Lung (tissue), 12 donors: Measurements from ENCODE around the gene TLCD2. TPM values are rescaled to one million over a fixed set of nuclear protein-coding genes. Genes with fewer than 3 reads are reported as not detected.
"Not testable (repeated sequence)": the region's sequence is repeated elsewhere in the genome, so short reads cannot be mapped to it uniquely, and the experiment has no call there.

Source experiments
- ATAC-seq: fragments of 200-7000 bp; cut with Tn5 transposase; one replicate; pipeline ENCODE4 v1.9.1; 2020; ENCODE audit warnings: moderate number of reproducible peaks; ENCODE audit not compliant: insufficient read depth, low FRiP score
- DNase-seq, 3 donors: peaks; one replicate each; pipeline ENCODE4 v3.0.0-alpha.2; 2013 to 2017
- H3K27ac ChIP-seq, 2 donors: one replicate each; pipeline ENCODE4 v1.5.1; 2013; ENCODE audit warnings: mild to moderate bottlenecking in 2 of 2, moderate library complexity in 2 of 2, control low read depth in 1 of 2, inconsistent platforms in 1 of 2, low read depth in 1 of 2, low read length in 1 of 2
- H3K27me3 ChIP-seq, 3 donors: one replicate each; pipeline ENCODE4 v1.5.1; 2013; ENCODE audit warnings: low read length in 2 of 3; ENCODE audit not compliant: control insufficient read depth in 3 of 3, insufficient read depth in 3 of 3
- H3K36me3 ChIP-seq, 4 donors: one replicate each; pipeline ENCODE4 v1.5.1; 2013; ENCODE audit warnings: low read length in 4 of 4, mild to moderate bottlenecking in 1 of 4, moderate library complexity in 1 of 4; ENCODE audit not compliant: control insufficient read depth in 4 of 4, insufficient read depth in 4 of 4
- H3K4me1 ChIP-seq, 5 donors: one replicate each; pipeline ENCODE4 v1.5.1; 2013; ENCODE audit warnings: low read length in 5 of 5, mild to moderate bottlenecking in 2 of 5, moderate library complexity in 1 of 5; ENCODE audit not compliant: control insufficient read depth in 5 of 5, insufficient read depth in 5 of 5
- H3K4me3 ChIP-seq: one replicate; pipeline ENCODE4 v1.5.1; 2013; ENCODE audit warnings: mild to moderate bottlenecking, control low read depth, moderate library complexity
- H3K9ac ChIP-seq, 2 donors: one replicate each; pipeline ENCODE4 v1.5.1; 2013; ENCODE audit warnings: low read length in 2 of 2, control low read depth in 1 of 2; ENCODE audit not compliant: insufficient read depth in 1 of 2
- H3K9me3 ChIP-seq, 4 donors: one replicate each; pipeline ENCODE4 v1.5.1; 2013; ENCODE audit warnings: low read length in 3 of 4, mild to moderate bottlenecking in 1 of 4, moderate library complexity in 1 of 4; ENCODE audit not compliant: control insufficient read depth in 4 of 4, insufficient read depth in 3 of 4
- WGBS, 2 donors: extraction: QIAGEN DNeasy Blood & Tissue Kit; methylation state at CpG; one replicate each; pipeline ENCODE4 v1.1.7; 2013; 5-methylcytosine and 5-hydroxymethylcytosine counted together
- polyA plus RNA-seq, 2 donors: library from polyadenylated mRNA; stranded (reverse); fragments of 200-250 nt; gene quantifications; one replicate each; pipeline ENCODE4 v1.2.1, GENCODE V29; 2013
- total RNA-seq, 2 donors: library from RNA; depleted of rRNA in 1 of 2; stranded (reverse); fragments of >200 nt in 1 of 2; gene quantifications; one replicate each; pipeline ENCODE4 v1.2.1, GENCODE V29; 2014 to 2021
- TF ChIP-seq, protein P1 (sequence below): IDR thresholded peaks from 2 replicates; pipeline ENCODE4 v1.5.1; 2012; ENCODE audit warnings: mild to moderate bottlenecking; ENCODE audit errors: control extremely low read depth, extremely low read depth
- donor health status: control.
- donor health status: control.
- donor health status: Bipolar disorder and iron deficiency.
- donor health status: healthy.
- donor health status: DM: yes; HTN: yes; CAD: no.

TLCD2 gene
- total and polyA plus RNA-seq, 4 donors, result 4.4 to 16.1 (median 9.8) TPM

DNA sequence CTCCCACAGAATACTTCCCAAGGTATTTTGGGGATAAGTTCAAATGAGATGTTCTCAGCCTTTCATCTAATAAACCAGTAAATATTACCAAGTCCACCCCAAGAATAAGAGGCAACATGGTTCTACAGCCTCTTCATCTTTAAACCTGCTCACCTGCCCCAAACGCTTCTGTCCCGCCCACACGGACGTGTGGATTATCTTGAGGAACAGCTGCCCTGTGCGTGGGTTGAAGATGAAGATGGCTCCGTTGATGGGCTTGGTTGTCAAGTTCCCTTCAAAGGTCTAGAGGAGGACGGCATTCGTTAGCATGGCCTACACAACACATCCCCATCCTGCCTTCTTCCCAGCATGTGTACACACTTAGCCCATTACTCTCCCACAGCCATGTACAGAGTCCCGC lies 52.1 kb downstream of the TLCD2 start:
- DNase-seq, result no peak
- no peaks in the 10 kb centered on the region for H3K9me3 ChIP-seq
- H3K27ac ChIP-seq, result no peak overlapping the region
- H3K4me3 ChIP-seq, result no peak overlapping the region
- peaks cover 70 to 77% (median 73%) of the 10 kb centered on the region in 4 donors for H3K36me3 ChIP-seq
- no peaks in the 10 kb centered on the region for H3K4me1 ChIP-seq
- H3K27me3 ChIP-seq, result no peaks in the 10 kb centered on the region
- H3K9ac ChIP-seq, result no peak overlapping the region
- TF ChIP-seq, protein P1, sequence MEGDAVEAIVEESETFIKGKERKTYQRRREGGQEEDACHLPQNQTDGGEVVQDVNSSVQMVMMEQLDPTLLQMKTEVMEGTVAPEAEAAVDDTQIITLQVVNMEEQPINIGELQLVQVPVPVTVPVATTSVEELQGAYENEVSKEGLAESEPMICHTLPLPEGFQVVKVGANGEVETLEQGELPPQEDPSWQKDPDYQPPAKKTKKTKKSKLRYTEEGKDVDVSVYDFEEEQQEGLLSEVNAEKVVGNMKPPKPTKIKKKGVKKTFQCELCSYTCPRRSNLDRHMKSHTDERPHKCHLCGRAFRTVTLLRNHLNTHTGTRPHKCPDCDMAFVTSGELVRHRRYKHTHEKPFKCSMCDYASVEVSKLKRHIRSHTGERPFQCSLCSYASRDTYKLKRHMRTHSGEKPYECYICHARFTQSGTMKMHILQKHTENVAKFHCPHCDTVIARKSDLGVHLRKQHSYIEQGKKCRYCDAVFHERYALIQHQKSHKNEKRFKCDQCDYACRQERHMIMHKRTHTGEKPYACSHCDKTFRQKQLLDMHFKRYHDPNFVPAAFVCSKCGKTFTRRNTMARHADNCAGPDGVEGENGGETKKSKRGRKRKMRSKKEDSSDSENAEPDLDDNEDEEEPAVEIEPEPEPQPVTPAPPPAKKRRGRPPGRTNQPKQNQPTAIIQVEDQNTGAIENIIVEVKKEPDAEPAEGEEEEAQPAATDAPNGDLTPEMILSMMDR, result no peak
- WGBS, 2 donors, result 93 to 98% methylated on average over 9 of the region's 9 CpGs
- ATAC-seq, result no peak

DNA sequence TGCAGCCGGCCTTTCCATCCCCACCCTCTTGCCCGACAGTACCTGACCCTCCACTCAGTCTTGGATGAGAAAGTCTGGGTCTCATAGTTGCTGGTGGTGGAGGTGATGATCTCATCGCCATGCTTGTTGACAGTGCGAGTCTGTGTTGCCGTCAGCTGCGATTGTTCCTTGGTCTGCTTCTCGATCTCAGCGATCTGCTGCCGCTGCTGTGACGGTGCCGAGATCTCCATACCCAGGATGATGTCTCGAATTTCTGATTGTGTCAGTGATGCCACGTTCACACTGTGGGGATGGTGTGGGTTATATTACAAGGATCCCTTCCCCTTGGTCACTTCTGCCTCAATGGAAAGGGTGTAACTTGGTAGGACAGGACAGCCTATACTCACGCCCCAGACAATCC lies 56.4 kb downstream of the TLCD2 start:
- Histone ChIP-seq H3K27ac (no peak overlapping the region), H3K4me1 (peaks cover 0 to 5% (median 3%) of the 10 kb centered on the region in 5 donors), H3K9ac (no peak overlapping the region), H3K9me3 (no peaks in the 10 kb centered on the region), H3K27me3 (no peaks in the 10 kb centered on the region), H3K36me3 (peaks cover 51 to 70% (median 66%) of the 10 kb centered on the region in 4 donors), H3K4me3 (no peak overlapping the region)
- TF ChIP-seq, protein P1, result no peak
- ATAC-seq (no peak), DNase-seq (no peak)
- WGBS, 2 donors, result 94 to 97% methylated on average over 14 of the region's 14 CpGs

DNA sequence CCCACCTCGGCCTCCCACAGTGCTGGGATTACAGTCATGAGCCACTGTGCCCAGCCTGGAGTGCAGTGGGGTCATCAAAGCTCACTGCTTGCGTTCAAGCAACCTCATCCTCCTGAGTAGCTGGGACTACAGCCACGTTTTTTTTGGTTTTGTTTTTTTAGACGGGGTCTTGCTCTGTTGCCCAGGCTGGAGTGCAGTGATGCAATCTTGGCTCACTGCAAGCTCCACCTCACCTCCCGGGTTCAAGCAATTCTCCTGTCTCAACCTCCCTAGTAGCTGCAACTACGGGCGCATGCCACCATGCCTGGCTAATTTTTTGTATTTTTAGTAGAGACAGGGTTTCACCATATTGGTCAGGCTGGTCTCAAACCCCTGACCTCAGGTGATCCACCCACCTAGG lies 57.4 kb downstream of the TLCD2 start:
- DNase-seq, H3K4me3 ChIP-seq, H3K9me3 ChIP-seq, ATAC-seq, H3K9ac ChIP-seq, H3K27me3 ChIP-seq, H3K27ac ChIP-seq: not testable (repeated sequence)
- peaks cover 42 to 61% (median 57%) of the 10 kb centered on the region in 4 donors for H3K36me3 ChIP-seq
- H3K4me1 ChIP-seq, result peaks cover 0 to 14% (median 4%) of the 10 kb centered on the region in 5 donors
- WGBS, 2 donors, result 88 to 91% methylated on average over 7 of the region's 7 CpGs

Other genes with a start within 250 kb of the TLCD2 start
- gene MYO1C, start 217.7 kb downstream of the TLCD2 start, total RNA-seq, result 100 to 1,000 TPM; 101 to 237 TPM
- gene MYO1C, start 217.7 kb downstream of the TLCD2 start, polyA plus RNA-seq, result 10 to 100 TPM; 73.4 to 78.5 TPM
- gene INPP5K, start 193.8 kb downstream of the TLCD2 start, total RNA-seq, result 10 to 100 TPM; 46.5 to 76.7 TPM
- 10 to 100 TPM; 33.6 to 35.5 TPM for gene INPP5K, start 193.8 kb downstream of the TLCD2 start, polyA plus RNA-seq
- 10 to 100 TPM; 43.9 to 89.7 TPM for gene PITPNA, start 147.6 kb downstream of the TLCD2 start, total RNA-seq
- gene PITPNA, start 147.6 kb downstream of the TLCD2 start, polyA plus RNA-seq, result 10 to 100 TPM; 21.5 to 48.9 TPM
- 10 to 100 TPM; 47.9 to 89.2 TPM for gene SLC43A2, start 81.5 kb downstream of the TLCD2 start, total RNA-seq
- 100 to 1,000 TPM in 1 of 2 donors, 10 to 100 TPM in 1; 27.0 to 125 TPM for gene SLC43A2, start 81.5 kb downstream of the TLCD2 start, polyA plus RNA-seq
- gene SCARF1, start 64.6 kb downstream of the TLCD2 start, total RNA-seq, result 10 to 100 TPM; 34.2 to 39.7 TPM
- gene SCARF1, start 64.6 kb downstream of the TLCD2 start, polyA plus RNA-seq, result 10 to 100 TPM; 17.1 to 24.5 TPM
- 10 to 100 TPM; 25.0 to 46.3 TPM for gene RILP, start 60.5 kb downstream of the TLCD2 start, total RNA-seq
- gene RILP, start 60.5 kb downstream of the TLCD2 start, polyA plus RNA-seq, result 10 to 100 TPM; 23.1 to 39.8 TPM
- 100 to 1,000 TPM; 208 to 277 TPM for gene PRPF8, start 25.5 kb downstream of the TLCD2 start, total RNA-seq
- 100 to 1,000 TPM in 1 of 2 donors, 10 to 100 TPM in 1; 97.2 to 114 TPM for gene PRPF8, start 25.5 kb downstream of the TLCD2 start, polyA plus RNA-seq
- 10 to 100 TPM; 27.9 to 51.9 TPM for gene WDR81, start 14.3 kb upstream of the TLCD2 start, total RNA-seq
- 10 to 100 TPM; 26.0 to 38.5 TPM for gene WDR81, start 14.3 kb upstream of the TLCD2 start, polyA plus RNA-seq
- 10 to 100 TPM; 13.7 to 41.1 TPM for gene SERPINF2, start 32.5 kb upstream of the TLCD2 start, total RNA-seq
- 10 to 100 TPM; 74.9 to 78.9 TPM for gene SERPINF2, start 32.5 kb upstream of the TLCD2 start, polyA plus RNA-seq
- gene SERPINF1, start 51.7 kb upstream of the TLCD2 start, total RNA-seq, result 100 to 1,000 TPM; 126 to 249 TPM
- gene SERPINF1, start 51.7 kb upstream of the TLCD2 start, polyA plus RNA-seq, result 100 to 1,000 TPM; 132 to 168 TPM
- 10 to 100 TPM; 14.7 to 18.2 TPM for gene SMYD4, start 119.5 kb upstream of the TLCD2 start, total RNA-seq
- gene SMYD4, start 119.5 kb upstream of the TLCD2 start, polyA plus RNA-seq, result 1 to 10 TPM; 7.5 to 7.7 TPM
- gene RPA1, start 119.6 kb upstream of the TLCD2 start, total RNA-seq, result 10 to 100 TPM; 44.1 to 82.6 TPM
- gene RPA1, start 119.6 kb upstream of the TLCD2 start, polyA plus RNA-seq, result 10 to 100 TPM; 10.7 to 23.0 TPM